Ishikawa (cell line): ENCODE measurements around the gene DSCAML1.

Experiments used
- CEBPB ChIP-seq: IDR thresholded peaks from 2 replicates; pipeline ENCODE4 v1.6.1; 2012
- CREB1 ChIP-seq: IDR thresholded peaks from 2 replicates; pipeline ENCODE4 v1.6.1; 2012; ENCODE audit warnings: low read depth
- EGR1 ChIP-seq: IDR thresholded peaks from 2 replicates; pipeline ENCODE4 v1.6.1; 2012
- EP300 ChIP-seq: IDR thresholded peaks from 2 replicates; pipeline ENCODE4 v1.6.1; 2012; ENCODE audit warnings: borderline replicate concordance
- FOXM1 ChIP-seq: IDR thresholded peaks from 2 replicates; pipeline ENCODE4 v1.6.1; 2012; ENCODE audit warnings: low read depth, borderline replicate concordance
- MAX ChIP-seq: IDR thresholded peaks from 2 replicates; pipeline ENCODE4 v1.6.1; 2012
- NFIC ChIP-seq: IDR thresholded peaks from 2 replicates; pipeline ENCODE4 v1.6.1; 2012
- RAD21 ChIP-seq: IDR thresholded peaks from 2 replicates; pipeline ENCODE4 v1.6.1; 2012; ENCODE audit warnings: low read depth
- REST ChIP-seq: IDR thresholded peaks from 2 replicates; pipeline ENCODE4 v1.6.1; 2012; ENCODE audit warnings: low read depth, mild to moderate bottlenecking
- TAF1 ChIP-seq: IDR thresholded peaks from 2 replicates; pipeline ENCODE4 v1.6.1; 2012; ENCODE audit warnings: low read depth, mild to moderate bottlenecking
- TCF12 ChIP-seq: IDR thresholded peaks from 2 replicates; pipeline ENCODE4 v1.6.1; 2012; ENCODE audit warnings: low read depth
- TEAD4 ChIP-seq: IDR thresholded peaks from 2 replicates; pipeline ENCODE4 v1.6.1; 2012
- USF1 ChIP-seq: IDR thresholded peaks from 2 replicates; pipeline ENCODE4 v1.6.1; 2012
- YY1 ChIP-seq: IDR thresholded peaks from 2 replicates; pipeline ENCODE4 v1.6.1; 2012; ENCODE audit warnings: low read depth
- ZBTB7A ChIP-seq: IDR thresholded peaks from 2 replicates; pipeline ENCODE4 v1.6.1; 2012; ENCODE audit warnings: low read depth

Gene DSCAML1

GRCh38 chr11:117639601-117640000 lies 157.4 kb downstream of the DSCAML1 start:
- no peak for TF ChIP-seq TCF12
- TF ChIP-seq ZBTB7A, result no peak
- TF ChIP-seq FOXM1, result no peak
- no peak for TF ChIP-seq USF1
- no peak for TF ChIP-seq NFIC
- TF ChIP-seq MAX, result no peak
- no peak for TF ChIP-seq YY1
- TF ChIP-seq CEBPB, result no peak
- TF ChIP-seq TAF1, result no peak
- no peak for TF ChIP-seq REST
- TF ChIP-seq TEAD4, result no peak
- no peak for TF ChIP-seq EP300
- TF ChIP-seq RAD21, result no peak
- TF ChIP-seq EGR1, result no peak
- no peak for TF ChIP-seq CREB1

GRCh38 chr11:117638911-117639543 lies 158.0 kb downstream of the DSCAML1 start:
- TF ChIP-seq USF1 (no peak), FOXM1 (no peak), EP300 (no peak), TAF1 (no peak), ZBTB7A (no peak), TCF12 (no peak), MAX (no peak), CREB1 (no peak), CEBPB (no peak), RAD21 (no peak), EGR1 (no peak), REST (no peak), NFIC (no peak)

- TF ChIP-seq TEAD4 (no peak), FOXM1 (no peak), USF1 (no peak), MAX (no peak), YY1 (no peak), CREB1 (no peak), EGR1 (no peak), ZBTB7A (no peak), EP300 (no peak), REST (no peak), TAF1 (no peak), RAD21 (no peak), TCF12 (no peak), NFIC (no peak)
Observed at GRCh38 chr11:117634756-117635603, 162.0 kb downstream of the DSCAML1 start.
